ENCODE data around the gene CD70.
"Not testable (repeated sequence)": the region's sequence is repeated elsewhere in the genome, so short reads cannot be mapped to it uniquely, and the experiment has no call there.

CD70 gene

GRCh38 chr19:6590827-6591319 lies at the start of gene CD70:
Gene CD70, minus strand, starts transcription at chr19:6591150. Its CDS starts 148 bp downstream, at chr19:6591002.
- TF ChIP-seq ZFX (IDR thresholded peaks at IDR 0.05) (no peak), CTCF (conservative IDR thresholded peaks at IDR 0.05) (no peak)
- H3K27ac ChIP-seq: no peak within 1 kb of the TSS

GRCh38 chr19:6640333-6640732 lies 49.4 kb upstream of the CD70 start:
- not testable (repeated sequence) for H3K27ac ChIP-seq

GRCh38 chr19:6639439-6639838 lies 48.5 kb upstream of the CD70 start:
- TF ChIP-seq ZFX (IDR thresholded peaks at IDR 0.05) (no peak), CTCF (conservative IDR thresholded peaks at IDR 0.05) (no peak)

GRCh38 chr19:6633456-6633813 lies 42.5 kb upstream of the CD70 start:
- TF ChIP-seq CTCF (conservative IDR thresholded peaks at IDR 0.05): peak; percentile 55
- H3K27ac ChIP-seq: not testable (repeated sequence)

More at GRCh38 chr19:6639439-6639838, 48.5 kb upstream of the CD70 start:
- no peak overlapping the region for H3K27ac ChIP-seq

- peak; percentile 87 for TF ChIP-seq CTCF (conservative IDR thresholded peaks at IDR 0.05)
- H3K27ac ChIP-seq: not testable (repeated sequence)
Observed at GRCh38 chr19:6632747-6633455, 42.0 kb upstream of the CD70 start.

- no peak overlapping the region for H3K27ac ChIP-seq
- TF ChIP-seq ZFX (IDR thresholded peaks at IDR 0.05) (no peak), CTCF (conservative IDR thresholded peaks at IDR 0.05) (peak; percentile 94)
Observed at GRCh38 chr19:6632002-6632621, 41.2 kb upstream of the CD70 start.

GRCh38 chr19:6626764-6627163 lies 35.8 kb upstream of the CD70 start:
- no peak for TF ChIP-seq CTCF (conservative IDR thresholded peaks at IDR 0.05)
- TF ChIP-seq ZFX (IDR thresholded peaks at IDR 0.05): no peak
- H3K27ac ChIP-seq: no peak overlapping the region

GRCh38 chr19:6617374-6617773 lies 26.4 kb upstream of the CD70 start:
- no peak overlapping the region for H3K27ac ChIP-seq
- TF ChIP-seq ZFX (IDR thresholded peaks at IDR 0.05) (no peak), CTCF (conservative IDR thresholded peaks at IDR 0.05) (no peak)
